ENCODE measurements around the gene OR1J1.

Gene OR1J1, protein sequence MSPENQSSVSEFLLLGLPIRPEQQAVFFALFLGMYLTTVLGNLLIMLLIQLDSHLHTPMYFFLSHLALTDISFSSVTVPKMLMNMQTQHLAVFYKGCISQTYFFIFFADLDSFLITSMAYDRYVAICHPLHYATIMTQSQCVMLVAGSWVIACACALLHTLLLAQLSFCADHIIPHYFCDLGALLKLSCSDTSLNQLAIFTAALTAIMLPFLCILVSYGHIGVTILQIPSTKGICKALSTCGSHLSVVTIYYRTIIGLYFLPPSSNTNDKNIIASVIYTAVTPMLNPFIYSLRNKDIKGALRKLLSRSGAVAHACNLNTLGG

DNA sequence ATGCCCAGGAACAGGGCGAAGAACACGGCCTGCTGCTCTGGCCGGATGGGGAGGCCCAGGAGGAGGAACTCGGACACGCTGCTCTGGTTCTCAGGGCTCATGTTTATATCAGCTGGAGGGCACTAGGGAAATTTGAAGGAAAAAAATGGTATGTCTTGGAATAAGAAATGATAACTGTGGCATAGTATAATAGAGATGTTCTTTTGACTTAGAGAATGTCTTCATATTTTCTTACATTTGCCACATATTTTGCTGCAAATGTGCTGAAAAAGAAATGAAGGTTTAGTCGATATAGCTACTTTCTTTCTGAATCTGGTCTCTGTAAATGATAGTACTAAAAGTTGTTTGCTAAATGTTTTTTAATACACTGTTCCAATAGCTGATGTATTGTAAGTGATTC, at the start of gene OR1J1:
Gene OR1J1, minus strand, starts transcription at position 101 of the 400 bp plus-strand sequence. Its CDS starts 0 bp downstream, at position 101.
- no peak for DNase-seq

DNA sequence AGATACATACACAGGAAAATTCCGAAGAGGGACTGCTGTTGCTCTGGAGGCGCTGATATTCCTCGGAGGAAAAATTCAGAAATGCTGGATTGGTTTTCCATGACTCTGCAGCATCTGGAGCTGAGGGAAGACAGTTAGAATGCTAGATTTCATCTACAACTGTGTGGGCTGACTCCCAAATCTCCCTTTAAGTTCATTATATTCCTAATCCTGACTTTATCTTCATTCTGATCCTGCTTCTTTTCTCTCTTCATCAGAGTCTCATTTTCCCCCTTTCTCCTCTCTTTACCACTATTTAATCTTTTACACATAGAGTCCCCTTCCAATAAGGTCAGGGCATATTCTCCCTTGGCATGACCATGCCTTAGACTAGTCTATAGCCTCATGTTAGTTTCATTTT, 49.5 kb upstream of the OR1J1 start, which contains the start of gene OR1N1:
Gene OR1N1, minus strand, starts transcription at position 101 of the 400 bp plus-strand sequence. Its CDS starts 0 bp downstream, at position 101.
- DNase-seq: no peak

GRCh38 chr9:122526602-122527001, 48.9 kb upstream of the OR1J1 start:
- DNase-seq: no peak

DNA sequence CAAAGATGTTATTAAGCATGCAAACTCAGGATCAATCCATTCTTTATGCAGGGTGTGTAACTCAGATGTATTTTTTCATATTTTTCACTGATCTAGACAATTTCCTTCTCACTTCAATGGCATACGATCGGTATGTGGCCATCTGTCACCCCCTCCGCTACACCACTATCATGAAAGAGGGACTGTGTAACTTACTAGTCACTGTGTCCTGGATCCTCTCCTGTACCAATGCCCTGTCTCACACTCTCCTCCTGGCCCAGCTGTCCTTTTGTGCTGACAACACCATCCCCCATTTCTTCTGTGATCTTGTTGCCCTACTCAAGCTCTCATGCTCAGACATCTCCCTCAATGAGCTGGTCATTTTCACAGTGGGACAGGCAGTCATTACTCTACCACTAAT, 41.6 kb upstream of the OR1J1 start:
- no peak for DNase-seq

DNA sequence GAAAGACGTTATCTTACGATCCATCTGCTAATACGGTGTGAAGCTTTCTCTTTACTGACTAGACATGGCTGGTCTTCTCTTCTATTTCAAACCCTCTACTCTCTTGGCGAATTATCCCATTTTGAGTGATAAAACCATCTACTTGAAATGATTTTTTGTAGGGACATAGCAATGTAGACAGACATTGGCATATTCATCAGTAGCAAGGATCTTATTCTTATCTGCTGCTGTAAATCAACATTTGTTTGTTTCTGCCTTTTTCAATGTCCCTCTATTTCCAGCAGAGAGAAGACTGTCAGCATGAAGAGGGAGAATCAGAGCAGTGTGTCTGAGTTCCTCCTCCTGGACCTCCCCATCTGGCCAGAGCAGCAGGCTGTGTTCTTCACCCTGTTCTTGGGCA, 41.1 kb upstream of the OR1J1 start, which contains the start of gene OR1J4:
Gene OR1J4, plus strand, starts transcription at position 301 of the 400 bp plus-strand sequence. Its CDS starts 0 bp downstream, at position 301.
- no peak for DNase-seq

- no peak for DNase-seq
Measured at GRCh38 chr9:122518226-122518625, 40.5 kb upstream of the OR1J1 start.

GRCh38 chr9:122510502-122510901, 32.8 kb upstream of the OR1J1 start, which contains the start of gene OR1J2:
Gene OR1J2 (plus strand): TSS chr9:122510802. CDS start chr9:122510802, 0 bp downstream.
- DNase-seq: no peak

DNA sequence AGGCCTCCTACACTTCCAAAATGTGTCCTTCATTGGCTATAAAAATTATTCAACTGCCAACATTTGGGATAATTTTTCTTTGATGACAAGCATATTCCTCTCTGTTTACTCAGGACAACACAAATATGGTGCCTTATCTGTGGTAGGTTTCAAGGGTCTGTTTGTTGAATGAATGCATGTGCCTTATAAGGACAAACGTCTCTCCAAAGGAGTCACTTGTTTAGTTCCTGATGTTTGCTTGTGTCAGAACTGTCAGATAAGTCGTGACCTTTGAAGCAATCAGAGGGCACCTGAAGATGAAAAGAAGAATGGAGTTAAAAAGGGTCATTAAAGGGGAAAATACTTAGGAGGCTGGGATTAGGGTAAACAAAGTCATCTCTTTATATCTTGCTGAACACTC, 29.2 kb upstream of the OR1J1 start:
- DNase-seq: no peak

- peak; percentile 41 to 63 for DNase-seq
Measured at GRCh38 chr9:122498883-122499288, 21.2 kb upstream of the OR1J1 start.

DNA sequence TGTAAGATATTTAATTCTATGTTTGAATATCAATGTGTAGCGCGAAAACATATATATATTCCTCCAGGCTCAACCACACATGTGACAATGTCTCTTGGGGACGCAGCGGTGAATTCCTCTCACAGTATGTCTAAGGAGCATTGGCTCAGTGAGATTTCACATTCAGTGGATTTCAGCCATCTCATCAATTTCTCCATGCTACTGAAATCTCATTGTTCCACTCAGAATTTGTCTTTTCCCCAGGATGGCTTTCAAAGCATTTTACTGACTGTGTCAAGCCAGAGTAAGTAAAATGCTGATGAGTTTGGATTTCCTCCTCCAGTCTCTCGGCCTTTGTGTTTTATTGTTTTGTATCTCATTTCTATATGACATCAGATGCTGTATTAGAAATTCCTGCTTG, 1.3 kb upstream of the OR1J1 start:
- DNase-seq: no peak

- no peak for DNase-seq
Measured at GRCh38 chr9:122477346-122477745, 380 bp downstream of the OR1J1 start.

DNA sequence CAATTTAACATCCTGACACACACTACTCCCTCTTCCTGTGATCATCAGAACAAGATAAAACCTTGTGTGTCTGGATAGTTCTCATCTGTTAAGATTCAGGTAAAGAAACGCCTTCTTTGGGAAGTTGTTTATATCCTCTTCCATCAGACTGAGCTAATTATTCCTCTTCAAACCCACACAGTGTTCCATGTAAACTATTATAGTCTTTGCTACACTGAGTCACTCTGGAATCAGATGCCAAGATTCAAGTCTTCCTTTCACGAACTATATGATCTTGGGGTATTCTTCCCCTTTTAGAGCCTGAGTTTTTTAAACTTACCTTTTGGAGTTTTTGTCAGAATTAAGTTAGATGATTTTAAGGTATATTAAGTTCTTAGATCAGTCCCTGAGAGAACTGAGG, 2.0 kb downstream of the OR1J1 start:
- no peak for DNase-seq

DNA sequence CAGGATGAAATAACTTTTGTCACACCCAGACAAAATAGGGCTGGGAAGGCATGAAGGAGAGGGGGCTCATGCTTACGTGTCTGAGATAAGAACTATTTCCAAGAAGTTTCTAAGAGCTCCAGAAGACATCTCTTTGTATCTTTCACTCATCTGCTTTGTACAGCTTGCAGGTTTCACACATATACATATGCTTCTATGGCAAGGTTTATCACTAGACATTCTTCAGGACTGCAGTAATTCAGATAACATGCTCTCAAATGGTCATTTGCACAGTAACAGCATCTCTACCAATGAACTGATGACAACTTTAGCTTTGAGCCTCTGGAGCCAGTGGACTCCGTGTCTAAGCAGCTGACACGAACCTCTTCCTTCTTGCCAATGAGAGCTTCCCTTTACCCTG, 3.2 kb downstream of the OR1J1 start:
- no peak for DNase-seq

- no peak for DNase-seq
Measured at GRCh38 chr9:122468735-122469134, 9.0 kb downstream of the OR1J1 start.

DNA sequence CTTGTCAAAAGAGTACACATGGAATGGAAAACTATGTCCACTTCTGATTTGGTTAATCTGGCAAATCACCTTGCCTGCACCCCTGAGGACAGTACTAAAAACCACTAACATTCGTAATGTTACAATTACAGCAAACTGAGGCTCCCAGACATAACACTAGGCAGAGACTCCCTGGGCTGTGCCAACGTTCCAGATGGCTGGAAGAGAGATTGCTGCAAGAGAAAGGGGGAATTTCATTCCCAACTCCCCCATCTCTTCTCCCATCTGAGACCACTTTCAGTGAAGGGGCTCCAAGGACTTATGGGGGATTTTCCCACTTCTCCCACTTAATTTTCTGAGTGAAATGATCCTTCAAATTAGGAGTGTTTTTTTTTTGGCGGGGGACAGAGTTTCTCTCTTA, 11.3 kb downstream of the OR1J1 start:
- DNase-seq: no peak

DNA sequence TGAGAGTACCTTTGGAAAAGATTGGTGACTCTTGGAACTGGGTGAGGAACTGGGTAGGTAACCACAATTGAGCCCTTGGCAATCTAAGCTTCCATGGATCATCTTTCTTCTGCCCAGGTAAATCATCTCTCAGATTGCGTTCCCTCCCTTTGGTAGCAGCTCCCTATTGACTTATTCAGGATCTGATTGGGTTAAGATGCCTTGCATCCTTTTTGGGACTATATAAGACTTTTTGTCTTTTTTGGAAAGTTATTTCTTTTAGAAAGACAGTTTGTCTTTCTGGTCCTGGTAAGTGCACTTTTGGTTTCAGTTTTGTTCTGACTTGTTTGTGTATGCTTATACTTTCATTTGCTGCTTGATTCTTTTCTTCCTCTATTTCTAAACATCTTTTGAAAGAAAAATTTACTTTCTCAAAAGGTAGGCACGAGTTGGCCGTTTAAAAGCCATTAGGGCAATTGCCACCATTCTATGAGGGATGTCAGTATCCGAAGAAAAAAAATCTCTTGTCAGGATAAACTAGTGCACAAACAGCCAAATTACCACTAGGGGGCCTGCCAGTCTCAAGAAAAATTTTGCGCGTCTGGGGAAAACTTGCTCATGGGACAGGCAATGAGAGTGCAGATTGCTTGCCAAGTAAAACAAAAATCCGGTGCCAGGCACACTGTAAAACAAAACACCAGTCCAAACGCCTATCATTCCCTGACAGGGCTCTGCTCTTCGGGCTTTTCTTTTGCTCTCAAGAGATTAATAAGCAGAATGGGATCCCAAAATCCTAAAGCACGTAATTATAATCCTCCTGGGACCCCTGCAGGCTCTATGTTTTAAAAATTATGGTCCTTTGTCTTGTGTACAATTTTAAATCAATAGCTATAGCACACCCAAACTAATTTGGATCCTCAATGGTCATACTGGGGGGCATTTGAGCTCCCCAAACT, 12.8 kb downstream of the OR1J1 start:
- peak; percentile 76 to 89 for DNase-seq

DNA sequence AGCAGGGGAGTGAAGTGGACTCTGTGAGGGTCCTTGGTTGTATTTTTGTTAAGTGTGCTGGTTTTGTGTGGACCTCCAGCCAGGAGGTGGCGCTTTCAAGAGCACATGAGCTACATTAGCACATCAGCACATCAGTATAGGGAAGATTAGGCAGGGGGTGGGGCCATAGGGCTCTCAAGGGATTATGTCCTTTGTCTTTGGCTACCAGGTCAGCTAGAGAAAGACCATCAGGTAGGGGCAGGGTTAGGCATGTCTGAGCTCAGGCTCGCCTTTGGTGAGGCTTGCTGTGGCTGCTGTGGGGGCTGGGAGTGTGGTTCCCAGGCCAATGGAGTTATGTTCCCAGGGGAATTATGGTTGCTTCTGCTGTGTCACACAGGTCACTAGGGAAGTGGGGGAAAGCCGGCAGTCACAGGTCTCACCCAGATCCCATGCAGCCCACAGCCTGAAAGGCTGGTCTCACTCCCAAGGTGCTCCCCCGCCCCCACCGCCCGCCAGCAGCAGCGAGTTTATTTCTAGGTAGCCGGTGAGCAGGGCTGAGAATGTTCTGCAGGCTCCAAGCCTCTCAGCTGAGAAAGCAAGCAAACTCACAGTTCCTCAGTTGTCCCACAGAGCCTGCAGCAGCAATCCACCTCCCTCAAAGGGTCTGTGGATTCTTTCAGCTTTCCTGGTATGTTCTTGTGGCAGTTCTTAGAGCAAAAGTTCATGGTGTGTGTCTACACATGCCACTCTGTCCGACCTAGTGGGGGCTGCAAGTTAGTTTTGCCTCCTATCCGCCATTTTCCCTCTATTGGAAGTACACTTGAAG, 13.7 kb downstream of the OR1J1 start:
- DNase-seq: peak; percentile 68 to 81

GRCh38 chr9:122457787-122458186, 19.9 kb downstream of the OR1J1 start:
- DNase-seq: no peak

- DNase-seq: no peak
Measured at GRCh38 chr9:122456123-122456522, 21.6 kb downstream of the OR1J1 start.

DNA sequence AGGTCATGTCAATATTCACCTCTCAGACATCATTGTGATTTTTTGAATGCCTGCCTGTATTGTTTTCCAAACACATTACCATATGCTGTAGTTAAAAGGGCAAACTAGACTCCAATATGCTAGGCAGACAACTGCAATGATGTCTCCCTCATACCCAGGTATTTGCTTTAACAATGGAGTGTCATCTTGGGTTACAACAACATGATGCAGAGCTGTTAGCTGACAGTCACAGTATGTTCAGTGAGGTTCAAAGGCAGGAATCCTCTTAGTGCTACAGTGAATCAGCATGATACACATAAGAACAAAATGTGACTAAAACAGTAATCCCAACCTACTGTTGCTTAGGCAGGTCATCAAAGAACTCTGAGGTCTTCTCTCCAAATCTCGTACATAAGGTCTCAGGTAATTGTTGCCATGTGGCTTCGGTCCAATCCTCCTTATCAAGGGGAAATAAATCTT, 24.0 kb downstream of the OR1J1 start:
- DNase-seq: no peak

DNA sequence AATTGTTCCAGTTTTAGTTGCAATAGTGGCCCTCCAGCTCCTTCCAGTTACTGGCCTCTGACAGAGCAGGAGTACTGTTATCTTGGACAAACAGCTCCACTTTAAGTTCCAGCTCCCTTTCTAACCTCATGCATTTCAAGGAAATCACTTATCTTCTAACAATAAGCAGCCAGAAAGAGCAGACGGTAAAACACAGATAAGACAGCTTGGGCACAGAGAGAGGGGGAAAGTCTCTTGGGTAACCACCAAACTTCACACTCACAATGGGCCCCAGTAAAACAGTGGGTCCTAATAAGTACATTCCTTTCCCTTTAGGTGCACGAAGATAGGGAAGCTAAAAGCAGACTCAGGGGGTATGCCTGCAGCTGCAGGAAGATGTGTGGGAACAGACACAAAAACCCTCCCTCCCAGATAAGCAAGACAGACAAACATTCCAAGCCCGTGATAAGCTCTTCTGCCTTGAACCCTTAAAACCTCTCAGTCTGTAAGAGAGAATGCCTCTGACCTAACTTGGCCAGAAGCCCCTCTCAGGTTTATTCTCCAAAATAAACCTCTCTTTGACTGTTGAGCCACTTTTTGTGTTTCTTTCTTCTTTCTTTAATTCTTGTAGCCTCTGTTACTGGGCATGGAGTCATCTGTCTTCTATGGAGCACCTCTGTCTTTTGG, 30.8 kb downstream of the OR1J1 start:
- no peak for DNase-seq

DNA sequence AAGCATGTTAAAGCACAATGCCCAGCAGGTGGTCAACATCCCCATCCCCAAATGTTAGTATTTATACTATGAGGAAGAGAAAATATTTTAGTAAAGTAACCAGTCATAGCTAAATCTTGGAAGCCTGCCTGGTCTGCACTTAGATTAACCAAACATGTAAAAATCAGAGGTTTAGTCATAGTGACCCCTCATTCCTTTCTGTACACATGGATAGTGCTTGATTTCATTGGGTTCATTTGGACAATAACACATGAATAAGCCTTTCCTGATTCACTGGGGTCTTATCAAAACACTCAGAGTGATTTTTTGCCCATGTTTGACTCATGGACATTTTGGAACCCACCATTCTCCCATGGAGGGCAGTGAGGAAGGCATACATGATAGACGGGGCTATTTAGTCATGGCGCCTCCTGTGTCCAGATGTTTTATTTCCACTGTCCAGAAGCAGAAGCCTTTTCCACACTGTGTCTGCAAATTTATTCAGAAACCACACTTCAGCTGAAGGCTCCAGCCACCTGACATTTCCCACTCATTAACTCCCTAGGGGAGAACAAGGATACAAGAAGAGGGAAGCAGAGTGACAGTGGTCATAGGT, 32.5 kb downstream of the OR1J1 start:
- DNase-seq: no peak

Data from NCI-H2081 (cell line).